ENCODE data around the gene HIC1.
A peak's percentile ranks its signal among the peaks of the same experiment; 100 is the strongest.

HIC1 gene

GRCh38 chr17:2076087-2076984 lies 21.4 kb downstream of the HIC1 start:
- DNase-seq (ENCODE audit: low read depth): no peak

DNA sequence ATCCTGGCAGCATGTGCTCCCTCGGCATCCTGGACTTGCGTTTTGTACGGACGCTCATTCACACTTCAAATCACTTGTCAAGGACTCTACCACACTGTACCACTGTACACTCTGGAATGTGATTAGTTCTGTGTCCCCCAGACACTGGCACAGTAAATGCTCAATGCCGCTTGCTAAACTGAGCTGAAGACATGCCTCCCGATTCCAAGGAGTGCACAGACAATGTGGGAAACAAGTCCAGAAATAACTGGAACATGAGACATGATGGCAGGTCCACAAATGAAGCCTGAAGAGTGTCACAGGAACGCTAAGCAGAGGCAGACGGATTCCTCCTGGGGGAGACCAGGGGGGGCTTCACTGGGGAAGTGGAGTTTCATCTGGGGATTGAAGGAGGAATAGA lies 22.1 kb downstream of the HIC1 start:
- DNase-seq (ENCODE audit: low read depth): no peak

DNA sequence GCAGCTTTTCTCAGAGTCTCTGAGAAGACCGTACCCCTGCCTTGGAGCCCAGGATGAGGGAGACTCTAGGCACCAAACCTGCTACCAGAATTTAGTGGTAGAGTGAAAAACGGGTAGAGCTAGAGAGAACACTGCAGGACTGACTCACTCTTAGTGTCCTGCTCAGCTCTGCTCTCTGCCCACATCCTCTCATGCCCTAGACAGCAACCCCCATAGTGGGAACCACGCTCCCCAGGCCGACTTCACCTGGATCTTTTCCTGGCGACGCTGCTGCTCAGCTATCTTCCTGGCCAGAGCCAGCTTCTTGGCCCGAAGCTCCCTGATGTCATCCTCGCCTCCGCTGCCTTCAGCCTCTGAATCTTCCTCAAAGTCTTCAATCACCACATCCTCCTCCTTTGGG lies 26.7 kb downstream of the HIC1 start:
- no peak for DNase-seq (ENCODE audit: low read depth)

DNA sequence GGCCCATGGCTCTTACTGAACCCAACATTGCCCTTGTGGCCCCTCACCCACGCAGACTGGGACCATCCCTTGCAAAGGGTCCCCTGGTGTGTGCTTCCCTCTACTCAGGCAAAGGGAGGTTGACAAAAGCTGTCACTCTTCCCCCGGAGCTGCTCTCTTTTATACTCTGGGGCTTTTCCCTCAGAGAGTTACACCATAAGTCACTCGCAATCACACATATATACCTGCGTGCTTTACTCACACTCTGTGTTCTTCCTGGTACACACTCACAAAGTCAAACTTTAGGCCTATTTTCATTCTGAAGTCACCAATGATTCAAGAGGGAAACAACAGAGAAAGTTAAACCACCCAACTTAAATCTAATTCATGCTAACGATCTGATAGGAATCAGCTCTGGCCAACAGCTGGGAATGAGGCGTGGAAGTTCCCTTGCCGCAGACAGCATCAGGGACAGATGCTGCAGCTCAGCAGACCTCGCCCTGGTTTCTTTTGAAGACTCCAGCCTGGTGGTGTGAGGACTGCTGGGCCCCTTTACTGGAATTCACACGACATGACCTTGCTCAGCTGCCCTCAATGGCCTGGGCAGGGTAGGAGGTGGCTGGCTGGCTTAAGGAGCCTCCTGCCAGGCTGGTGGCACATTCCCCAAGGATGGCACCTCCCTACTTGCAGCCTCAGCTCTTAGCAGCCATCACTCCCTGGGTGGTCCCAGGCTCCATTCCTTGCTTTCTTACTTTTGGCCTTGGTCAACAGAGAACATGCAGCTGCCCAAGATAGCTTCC lies 27.3 kb downstream of the HIC1 start:
- no peak for DNase-seq (ENCODE audit: low read depth)

GRCh38 chr17:2083613-2084035 lies 28.7 kb downstream of the HIC1 start:
- no peak for DNase-seq (ENCODE audit: low read depth)

DNA sequence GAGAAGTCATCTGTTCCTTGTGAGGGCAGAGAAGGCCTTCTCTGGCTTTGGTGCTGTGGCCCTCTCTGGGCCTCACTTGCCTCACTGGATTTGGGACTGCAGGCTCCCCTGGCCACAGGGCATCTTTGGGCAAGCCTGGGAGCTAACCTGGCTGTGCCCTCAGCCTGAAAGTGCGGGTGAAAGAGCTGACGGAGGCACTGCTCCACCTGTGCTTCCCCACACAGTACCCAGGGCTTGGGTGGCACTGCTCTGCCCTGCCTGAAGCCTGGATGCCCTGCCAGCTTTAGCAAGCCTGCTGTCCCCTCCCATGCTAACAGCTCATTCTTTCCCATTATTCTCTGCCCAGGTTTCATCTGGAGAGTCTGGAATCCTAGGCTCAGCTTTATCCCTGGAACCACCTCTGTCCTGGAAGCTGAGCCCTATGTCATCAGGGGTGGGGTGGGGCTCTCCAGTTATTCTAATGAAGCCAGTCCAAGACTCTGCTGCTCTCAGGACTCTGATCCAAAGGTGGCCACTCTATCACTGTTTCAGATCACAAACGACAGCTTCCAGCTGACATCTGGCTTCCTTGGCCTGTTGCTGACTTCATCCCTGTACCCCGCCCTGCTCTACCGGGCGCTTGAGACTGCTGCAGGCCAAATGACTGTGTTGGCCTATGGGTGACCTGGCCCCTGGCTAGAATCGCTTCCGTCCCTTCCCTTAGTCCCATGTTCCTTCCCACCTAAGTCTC lies 29.3 kb downstream of the HIC1 start:
- DNase-seq (ENCODE audit: low read depth): no peak

- no peak for DNase-seq (ENCODE audit: low read depth)
Measured at GRCh38 chr17:2084766-2085647, 30.1 kb downstream of the HIC1 start.

DNA sequence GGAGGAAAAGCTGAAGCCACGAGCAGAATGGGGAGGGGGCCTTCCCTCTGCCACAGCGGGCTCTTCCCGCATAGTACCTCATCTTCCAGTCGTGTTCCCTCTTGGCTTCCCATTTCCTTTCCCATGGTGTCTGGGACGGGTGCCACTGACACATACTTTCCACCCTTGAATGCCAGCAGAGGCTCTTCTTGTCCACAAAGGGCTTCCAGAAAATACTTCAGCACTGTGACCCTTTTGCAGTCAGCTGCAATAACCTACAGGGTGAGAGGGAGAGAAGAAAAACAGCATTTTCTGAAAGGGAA lies 30.7 kb downstream of the HIC1 start:
- no peak for DNase-seq (ENCODE audit: low read depth)

DNA sequence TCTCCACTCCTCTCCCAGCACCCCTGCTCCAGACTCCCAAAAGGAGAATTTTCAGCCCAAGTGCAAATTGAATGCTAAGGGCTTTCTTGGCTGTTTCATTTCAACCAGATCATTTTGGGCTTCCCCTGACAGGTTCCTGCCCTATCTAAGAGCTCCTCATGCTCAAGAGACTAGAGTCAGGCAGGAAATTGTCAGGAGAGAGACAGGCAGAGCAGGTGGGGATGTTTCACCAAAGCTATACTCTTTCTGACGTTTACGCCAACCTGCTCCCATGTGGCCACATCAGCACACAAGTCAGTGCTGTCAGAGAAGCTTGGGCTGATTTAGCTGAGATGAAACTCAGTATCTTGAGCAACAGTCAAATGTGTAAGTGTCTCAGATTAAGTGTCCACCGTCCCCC lies 31.4 kb downstream of the HIC1 start:
- no peak for DNase-seq (ENCODE audit: low read depth)

DNA sequence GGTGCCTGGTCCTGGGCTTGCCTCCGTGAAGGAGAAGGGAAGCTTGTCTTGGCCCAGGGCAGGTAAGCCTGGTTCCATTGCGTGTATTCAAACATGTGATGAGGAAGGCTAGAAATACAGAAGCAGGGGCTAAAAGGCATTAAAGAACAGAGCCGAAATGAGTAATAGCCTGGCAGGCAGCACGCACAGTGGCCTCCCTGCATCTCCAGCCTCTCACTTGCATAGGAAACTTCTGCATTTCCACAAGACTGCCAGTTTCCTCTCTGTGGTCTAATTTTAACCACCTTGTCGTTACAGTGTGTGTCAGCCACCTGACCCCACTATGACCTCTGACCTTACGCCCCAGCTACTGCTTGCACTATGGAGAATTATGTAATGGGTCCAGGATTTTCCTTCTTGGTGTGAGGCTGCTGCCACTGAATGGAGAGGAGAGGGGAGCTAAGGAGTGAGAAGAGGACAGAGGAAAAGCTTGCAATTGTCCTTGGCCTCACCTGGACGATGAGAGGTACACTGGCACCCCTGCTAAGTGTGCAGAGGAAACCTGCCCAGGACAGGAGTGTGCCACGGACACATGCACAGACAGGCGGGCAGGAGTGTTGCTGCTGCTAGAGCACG lies 32.8 kb downstream of the HIC1 start:
- peak; percentile 35 for DNase-seq (ENCODE audit: low read depth)

- no peak for DNase-seq (ENCODE audit: low read depth)
Measured at GRCh38 chr17:2089021-2089422, 34.1 kb downstream of the HIC1 start.

- no peak for DNase-seq (ENCODE audit: low read depth)
Measured at GRCh38 chr17:2090210-2090641, 35.3 kb downstream of the HIC1 start.

- no peak for DNase-seq (ENCODE audit: low read depth)
Measured at GRCh38 chr17:2090804-2091534, 36.1 kb downstream of the HIC1 start.

GRCh38 chr17:2092253-2092652 lies 37.4 kb downstream of the HIC1 start:
- DNase-seq (ENCODE audit: low read depth): no peak

GRCh38 chr17:2093349-2093748 lies 38.4 kb downstream of the HIC1 start:
- no peak for DNase-seq (ENCODE audit: low read depth)

- DNase-seq (ENCODE audit: low read depth): no peak
Measured at GRCh38 chr17:2094891-2095535, 40.1 kb downstream of the HIC1 start.

GRCh38 chr17:2095536-2095910 lies 40.6 kb downstream of the HIC1 start:
- DNase-seq (ENCODE audit: low read depth): no peak

DNA sequence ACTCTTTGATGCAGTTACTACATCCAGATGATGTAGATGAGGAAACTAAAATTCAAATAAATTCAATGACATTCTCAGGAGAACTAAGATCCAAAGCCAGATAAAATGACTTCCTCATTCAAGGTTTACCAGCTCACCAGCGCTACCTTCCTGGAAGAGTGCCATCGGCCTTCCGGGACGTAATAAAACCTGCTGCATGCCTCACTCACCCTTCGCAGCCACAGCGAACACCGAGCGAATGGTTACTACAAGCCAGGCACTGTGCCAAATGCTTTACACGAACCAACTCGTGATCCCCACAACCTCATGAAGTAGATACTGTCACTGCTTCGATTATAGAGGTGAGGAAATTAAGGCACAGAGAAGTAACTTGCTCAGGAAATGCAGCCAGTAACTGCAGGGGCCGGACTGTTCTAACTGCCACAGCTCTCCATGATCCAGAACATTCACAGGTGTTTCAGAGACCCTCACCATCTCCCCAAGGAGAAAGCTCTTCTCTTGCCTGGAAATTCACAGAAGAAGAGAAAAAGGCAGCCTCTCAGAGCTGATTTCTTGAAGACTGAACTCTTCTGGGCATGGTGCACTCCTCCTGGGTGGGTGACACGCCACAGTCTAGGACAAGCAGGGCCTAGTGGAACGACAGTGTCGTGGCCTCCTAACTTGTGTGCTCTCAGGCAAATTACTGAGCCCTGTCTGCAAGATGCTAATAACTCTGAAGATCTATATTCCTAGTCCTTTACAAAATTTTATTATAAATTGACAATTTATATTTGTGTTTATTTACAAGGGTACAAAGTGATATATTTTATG lies 46.8 kb downstream of the HIC1 start:
- no peak for DNase-seq (ENCODE audit: low read depth)
